Spleen (tissue), 7 donors: ENCODE results near the gene TRAM2.

ENCODE experiments used
- CTCF ChIP-seq, 11 experiments: fragments of 200-600 bp in 7 of 11; fragments of 450-650 bp in 4 of 11; sonication (generic) in 4 of 11; IDR thresholded peaks in 8 of 11; conservative IDR thresholded peaks in 3 of 11; 1 replicate in 7 of 11; 2 replicates in 4 of 11; pipeline versions ENCODE4 v1.4.0 to v1.8.0; 2016 to 2021; ENCODE audit warnings: antibody characterized with exemption in 11 of 11, inconsistent platforms in 4 of 11, mild to moderate bottlenecking in 1 of 11
- POLR2A ChIP-seq, 3 donors: fragments of 450-650 bp; IDR thresholded peaks; one replicate each; pipeline ENCODE4 v1.5.1; 2017; ENCODE audit warnings: antibody characterized with exemption in 3 of 3, mild to moderate bottlenecking in 1 of 3
- POLR2AphosphoS5 ChIP-seq, 3 donors: sonication (generic); formaldehyde crosslinking; IDR thresholded peaks; one replicate each; pipeline ENCODE4 v1.5.1; 2017; ENCODE audit warnings: antibody characterized with exemption in 3 of 3
- donor health status: DM: no; HTN: no; CAD: no; lungs with moderate emphysema.
- donor health status: DM: no; HTN: no; CAD: no.
- donor health status: DM: no; HTN: no; CAD: no.

GRCh38 chr6:52512199-52512598, 64.7 kb downstream of the TRAM2 start:
- TF ChIP-seq POLR2A (IDR thresholded peaks at IDR 0.05), result no peak
- TF ChIP-seq CTCF (IDR thresholded peaks at IDR 0.05 in 8 of 11, conservative IDR thresholded peaks at IDR 0.05 in 3 of 11), result no peak
- no peak for TF ChIP-seq POLR2AphosphoS5 (IDR thresholded peaks at IDR 0.05)
